ENCODE measurements around the gene NKG7. TPM values are rescaled to one million over a fixed set of nuclear protein-coding genes. Genes with fewer than 3 reads are reported as not detected.

The NKG7 gene
- total RNA-seq, 3 donors from 2014 or later (not counting 1 experiment from before 2014, with no cell fraction given) = 2,907 to 3,894 (median 3,151) TPM

- peak overlapping the region; percentile 14 to 87 for H3K27ac Mint-ChIP-seq
- peaks cover 0 to 11% of the 10 kb centered on the region in 2 donors for H3K27me3 Mint-ChIP-seq (ENCODE audit: low read depth in 2 of 2)
- H3K36me3 Mint-ChIP-seq = no peaks in the 10 kb centered on the region
- Histone ChIP-seq H3K27ac (ENCODE audit: low read length) (peak overlapping the region; percentile 30), H3K36me3 (ENCODE audit: control insufficient read depth, insufficient read depth, low read length) (no peaks in the 10 kb centered on the region), H3K4me1 (ENCODE audit: control insufficient read depth, insufficient read depth, low read length) (peaks cover 30% of the 10 kb centered on the region), H3K27me3 (ENCODE audit: control insufficient read depth, insufficient read depth, low read length) (no peaks in the 10 kb centered on the region), H3K9me3 (ENCODE audit: control insufficient read depth, insufficient read depth, low read length) (no peaks in the 10 kb centered on the region), H3K4me3 (ENCODE audit: low read length) (peak overlapping the region; percentile 47)
- peak; percentile 71 to 85 (median 75) for ATAC-seq
- no peaks in the 10 kb centered on the region for H3K9me3 Mint-ChIP-seq
- WGBS (ENCODE audit: insufficient coverage) = 3% methylated on average over 107 of the region's 107 CpGs
- peak overlapping the region; percentile 87 for H3K4me3 Mint-ChIP-seq
- intact Hi-C loops (cut with micrococcal nuclease) = loop anchor here (1.0 to 2.0 kb wide), 3 partner anchors 27 to 101 kb away; partner anchors contain the start of gene ETFB
- peaks cover 8 to 26% of the 10 kb centered on the region in 2 donors for H3K4me1 Mint-ChIP-seq
- DNase-seq = peak; percentile 70 to 90
- TF ChIP-seq CTCF (IDR thresholded peaks at IDR 0.05) = no peak
Observed at GRCh38 chr19:51339687-51340656, 32.5 kb downstream of the NKG7 start.

GRCh38 chr19:51339313-51339686 lies 33.2 kb downstream of the NKG7 start:
- Histone ChIP-seq H3K27ac (ENCODE audit: low read length) (no peak overlapping the region), H3K36me3 (ENCODE audit: control insufficient read depth, insufficient read depth, low read length) (no peaks in the 10 kb centered on the region), H3K9me3 (ENCODE audit: control insufficient read depth, insufficient read depth, low read length) (no peaks in the 10 kb centered on the region), H3K27me3 (ENCODE audit: control insufficient read depth, insufficient read depth, low read length) (no peaks in the 10 kb centered on the region), H3K4me3 (ENCODE audit: low read length) (peak overlapping the region; percentile 47), H3K4me1 (ENCODE audit: control insufficient read depth, insufficient read depth, low read length) (peaks cover 27% of the 10 kb centered on the region)
- Mint-ChIP-seq H3K27me3 (ENCODE audit: low read depth in 2 of 2) (peaks cover 0 to 14% of the 10 kb centered on the region in 2 donors), H3K36me3 (no peaks in the 10 kb centered on the region), H3K4me1 (peaks cover 8 to 26% of the 10 kb centered on the region in 2 donors), H3K4me3 (peak overlapping the region; percentile 87), H3K9me3 (no peaks in the 10 kb centered on the region), H3K27ac (peak overlapping the region; percentile 14 to 87)
- under 1% methylated on average over 10 of the region's 10 CpGs for WGBS (ENCODE audit: insufficient coverage)
- no peak for TF ChIP-seq CTCF (IDR thresholded peaks at IDR 0.05)
- ATAC-seq = no peak
- no peak for DNase-seq
- intact Hi-C loops (cut with micrococcal nuclease) = loop anchor here (1.0 to 2.0 kb wide), 3 partner anchors 28 to 102 kb away; partner anchors contain the start of gene ETFB

GRCh38 chr19:51338563-51339312 lies 33.7 kb downstream of the NKG7 start:
- Histone ChIP-seq H3K9me3 (ENCODE audit: control insufficient read depth, insufficient read depth, low read length) (no peaks in the 10 kb centered on the region), H3K4me3 (ENCODE audit: low read length) (peak overlapping the region; percentile 47), H3K27me3 (ENCODE audit: control insufficient read depth, insufficient read depth, low read length) (no peaks in the 10 kb centered on the region), H3K27ac (ENCODE audit: low read length) (no peak overlapping the region), H3K4me1 (ENCODE audit: control insufficient read depth, insufficient read depth, low read length) (peaks cover 23% of the 10 kb centered on the region), H3K36me3 (ENCODE audit: control insufficient read depth, insufficient read depth, low read length) (no peaks in the 10 kb centered on the region)
- Mint-ChIP-seq H3K4me3 (peak overlapping the region; percentile 87), H3K36me3 (no peaks in the 10 kb centered on the region), H3K27me3 (ENCODE audit: low read depth in 2 of 2) (peaks cover 0 to 16% of the 10 kb centered on the region in 2 donors), H3K4me1 (peaks cover 8 to 26% of the 10 kb centered on the region in 2 donors), H3K27ac (peak overlapping the region; percentile 14 to 87), H3K9me3 (no peaks in the 10 kb centered on the region)
- ATAC-seq (peak; percentile 81 to 87 (median 82)), DNase-seq (peak; percentile 86 to 92)
- peak; percentile 95 for TF ChIP-seq CTCF (IDR thresholded peaks at IDR 0.05)
- WGBS (ENCODE audit: insufficient coverage) = 2% methylated on average over 41 of the region's 43 CpGs
- intact Hi-C loops (cut with micrococcal nuclease) = loop anchor here (1.0 to 2.0 kb wide), 7 partner anchors 28 to 319 kb away; partner anchors contain the start of gene ETFB
